ENCODE results near the gene DCTN2.

The DCTN2 gene

DNA sequence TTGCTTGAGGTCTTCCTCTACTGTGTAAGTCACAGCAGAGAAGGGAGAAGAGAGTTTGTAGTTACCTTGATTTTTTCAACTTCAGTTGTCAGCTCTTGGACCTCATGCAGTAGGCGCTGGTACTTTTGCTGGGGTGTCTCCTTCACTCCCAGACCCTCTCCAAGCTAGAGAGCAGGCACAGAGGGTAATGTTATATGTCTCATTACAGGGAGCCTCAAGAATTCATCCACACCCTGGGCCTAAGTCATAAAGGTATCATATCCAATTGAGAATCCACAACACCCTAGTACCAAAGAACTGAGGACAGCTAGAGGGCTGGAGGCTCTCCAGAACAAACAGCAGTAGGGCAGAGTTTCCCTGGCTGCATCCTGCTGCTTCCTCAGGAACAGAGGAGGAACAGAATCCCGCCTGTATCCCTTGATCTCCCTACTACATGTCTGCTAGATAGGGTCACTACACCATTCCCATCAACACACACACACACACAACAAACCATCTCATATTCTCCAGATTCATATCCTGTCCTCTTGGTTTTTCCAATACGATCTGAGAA is 11.9 kb downstream of the DCTN2 start:
- no peak overlapping the region for H3K4me3 ChIP-seq (ENCODE audit: low read depth, low read length)
- peaks cover 87% of the 10 kb centered on the region for H3K36me3 ChIP-seq (ENCODE audit: control insufficient read depth, insufficient read depth, low read length)

DNA sequence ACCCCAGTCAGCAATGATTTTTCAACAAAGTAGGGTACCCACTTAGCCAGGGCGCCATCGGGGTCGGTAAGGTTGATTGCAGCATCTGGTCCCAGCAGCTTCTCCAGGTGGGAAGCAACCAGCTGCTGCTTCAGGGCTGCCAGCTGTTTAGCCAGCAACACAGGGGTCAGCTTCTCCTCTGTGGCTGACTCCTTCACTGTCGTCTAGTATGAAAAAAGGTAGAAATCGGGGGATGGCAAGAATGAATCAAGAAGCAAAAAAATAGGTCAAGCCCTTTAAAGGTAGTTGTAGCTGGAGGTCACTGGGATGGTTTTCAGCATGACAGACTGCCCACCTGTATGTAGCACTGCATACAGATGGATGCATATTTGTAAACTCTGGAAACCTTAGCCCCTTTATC is 12.7 kb downstream of the DCTN2 start:
- no peak overlapping the region for H3K9ac ChIP-seq (ENCODE audit: low read length)
- no peak overlapping the region for H3K27ac ChIP-seq (ENCODE audit: low read depth, low read length)
- H3K27me3 ChIP-seq (ENCODE audit: control insufficient read depth, insufficient read depth, low read length), result no peaks in the 10 kb centered on the region
- no peaks in the 10 kb centered on the region; the same call in 1 of the 2 replicates for H3K4me1 ChIP-seq (ENCODE audit: control insufficient read depth, insufficient read depth, low read length)
- H3K9me3 ChIP-seq (ENCODE audit: control insufficient read depth, insufficient read depth, low read depth, low read length), result no peaks in the 10 kb centered on the region
- H3K4me3 ChIP-seq (ENCODE audit: low read depth, low read length), result no peak overlapping the region
- peaks cover 89% of the 10 kb centered on the region for H3K36me3 ChIP-seq (ENCODE audit: control insufficient read depth, insufficient read depth, low read length)

More for the DNA sequence above, 11.9 kb downstream of the DCTN2 start:
- Histone ChIP-seq H3K27ac (ENCODE audit: low read depth, low read length) (no peak overlapping the region), H3K9ac (ENCODE audit: low read length) (no peak overlapping the region), H3K4me1 (ENCODE audit: control insufficient read depth, insufficient read depth, low read length) (no peaks in the 10 kb centered on the region; the same call in 1 of the 2 replicates), H3K27me3 (ENCODE audit: control insufficient read depth, insufficient read depth, low read length) (no peaks in the 10 kb centered on the region), H3K9me3 (ENCODE audit: control insufficient read depth, insufficient read depth, low read depth, low read length) (no peaks in the 10 kb centered on the region)

DNA sequence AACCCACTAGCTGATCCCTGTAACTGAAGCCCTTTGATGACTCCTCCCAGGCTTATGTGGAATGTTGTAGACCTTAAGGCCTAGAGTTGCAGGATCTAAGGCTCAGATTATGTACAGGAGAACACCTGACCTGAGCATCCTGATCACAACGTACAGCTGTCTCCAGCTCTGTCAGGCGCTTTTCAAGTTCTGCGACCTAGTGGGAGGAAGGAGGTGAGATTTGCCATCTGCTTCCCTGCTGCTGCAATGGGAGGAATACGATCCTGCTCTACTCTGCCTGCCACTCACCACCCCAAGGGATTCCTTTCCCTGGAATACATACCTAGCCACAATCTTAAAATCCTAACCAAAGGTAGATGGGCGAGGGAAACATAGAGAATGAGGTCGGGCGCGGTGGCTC is 13.9 kb downstream of the DCTN2 start:
- no peaks in the 10 kb centered on the region for H3K27me3 ChIP-seq (ENCODE audit: control insufficient read depth, insufficient read depth, low read length)
- peaks cover 91% of the 10 kb centered on the region for H3K36me3 ChIP-seq (ENCODE audit: control insufficient read depth, insufficient read depth, low read length)
- no peak overlapping the region for H3K4me3 ChIP-seq (ENCODE audit: low read depth, low read length)

DNA sequence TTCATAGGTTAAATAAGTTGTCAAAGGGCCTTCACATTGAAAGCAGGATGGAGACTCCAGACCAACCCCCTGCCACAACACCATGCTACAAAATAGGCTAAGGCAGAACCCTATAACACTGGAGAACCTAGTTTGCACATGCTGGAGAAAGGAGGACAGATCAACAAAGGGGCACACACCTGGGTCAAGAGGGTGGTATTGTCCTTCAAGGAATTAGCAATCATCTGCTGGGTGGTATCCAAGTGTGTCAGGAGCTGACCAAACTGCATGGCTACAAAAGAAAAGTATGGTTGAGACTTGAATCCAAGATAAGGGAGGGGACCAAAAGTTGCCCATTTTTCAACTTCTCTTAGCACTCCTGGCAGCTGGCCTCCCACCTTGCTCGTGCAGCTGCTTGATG is 15.2 kb downstream of the DCTN2 start:
- Histone ChIP-seq H3K4me3 (ENCODE audit: low read depth, low read length) (no peak overlapping the region), H3K27ac (ENCODE audit: low read depth, low read length) (no peak overlapping the region), H3K27me3 (ENCODE audit: control insufficient read depth, insufficient read depth, low read length) (no peaks in the 10 kb centered on the region), H3K9me3 (ENCODE audit: control insufficient read depth, insufficient read depth, low read depth, low read length) (no peaks in the 10 kb centered on the region), H3K36me3 (ENCODE audit: control insufficient read depth, insufficient read depth, low read length) (peaks cover 91% of the 10 kb centered on the region), H3K4me1 (ENCODE audit: control insufficient read depth, insufficient read depth, low read length) (no peaks in the 10 kb centered on the region; the same call in 1 of the 2 replicates), H3K9ac (ENCODE audit: low read length) (no peak overlapping the region)

More for the DNA sequence above, 13.9 kb downstream of the DCTN2 start:
- Histone ChIP-seq H3K9ac (ENCODE audit: low read length) (no peak overlapping the region), H3K4me1 (ENCODE audit: control insufficient read depth, insufficient read depth, low read length) (no peaks in the 10 kb centered on the region; the same call in 1 of the 2 replicates), H3K9me3 (ENCODE audit: control insufficient read depth, insufficient read depth, low read depth, low read length) (no peaks in the 10 kb centered on the region), H3K27ac (ENCODE audit: low read depth, low read length) (no peak overlapping the region)

GRCh38 chr12:57530396-57531142 is 16.4 kb downstream of the DCTN2 start:
- H3K4me3 ChIP-seq (ENCODE audit: low read depth, low read length), result no peak overlapping the region
- no peaks in the 10 kb centered on the region for H3K9me3 ChIP-seq (ENCODE audit: control insufficient read depth, insufficient read depth, low read depth, low read length)
- H3K27me3 ChIP-seq (ENCODE audit: control insufficient read depth, insufficient read depth, low read length), result no peaks in the 10 kb centered on the region
- H3K27ac ChIP-seq (ENCODE audit: low read depth, low read length), result no peak overlapping the region
- H3K36me3 ChIP-seq (ENCODE audit: control insufficient read depth, insufficient read depth, low read length), result peaks cover 88% of the 10 kb centered on the region
- no peak overlapping the region for H3K9ac ChIP-seq (ENCODE audit: low read length)
- H3K4me1 ChIP-seq (ENCODE audit: control insufficient read depth, insufficient read depth, low read length), result no peaks in the 10 kb centered on the region

- peaks cover 83% of the 10 kb centered on the region for H3K36me3 ChIP-seq (ENCODE audit: control insufficient read depth, insufficient read depth, low read length)
Observed at GRCh38 chr12:57529831-57530230, 17.2 kb downstream of the DCTN2 start.

GRCh38 chr12:57528831-57529555 is 18.0 kb downstream of the DCTN2 start:
- Histone ChIP-seq H3K4me1 (ENCODE audit: control insufficient read depth, insufficient read depth, low read length) (peaks cover 3% of the 10 kb centered on the region), H3K4me3 (ENCODE audit: low read depth, low read length) (no peak overlapping the region), H3K36me3 (ENCODE audit: control insufficient read depth, insufficient read depth, low read length) (peaks cover 83% of the 10 kb centered on the region), H3K9ac (ENCODE audit: low read length) (no peak overlapping the region), H3K9me3 (ENCODE audit: control insufficient read depth, insufficient read depth, low read depth, low read length) (no peaks in the 10 kb centered on the region), H3K27me3 (ENCODE audit: control insufficient read depth, insufficient read depth, low read length) (no peaks in the 10 kb centered on the region), H3K27ac (ENCODE audit: low read depth, low read length) (no peak overlapping the region)

More at GRCh38 chr12:57529831-57530230, 17.2 kb downstream of the DCTN2 start:
- Histone ChIP-seq H3K4me1 (ENCODE audit: control insufficient read depth, insufficient read depth, low read length) (no peaks in the 10 kb centered on the region), H3K4me3 (ENCODE audit: low read depth, low read length) (no peak overlapping the region), H3K9me3 (ENCODE audit: control insufficient read depth, insufficient read depth, low read depth, low read length) (no peaks in the 10 kb centered on the region), H3K27me3 (ENCODE audit: control insufficient read depth, insufficient read depth, low read length) (no peaks in the 10 kb centered on the region), H3K27ac (ENCODE audit: low read depth, low read length) (no peak overlapping the region), H3K9ac (ENCODE audit: low read length) (no peak overlapping the region)

DNA sequence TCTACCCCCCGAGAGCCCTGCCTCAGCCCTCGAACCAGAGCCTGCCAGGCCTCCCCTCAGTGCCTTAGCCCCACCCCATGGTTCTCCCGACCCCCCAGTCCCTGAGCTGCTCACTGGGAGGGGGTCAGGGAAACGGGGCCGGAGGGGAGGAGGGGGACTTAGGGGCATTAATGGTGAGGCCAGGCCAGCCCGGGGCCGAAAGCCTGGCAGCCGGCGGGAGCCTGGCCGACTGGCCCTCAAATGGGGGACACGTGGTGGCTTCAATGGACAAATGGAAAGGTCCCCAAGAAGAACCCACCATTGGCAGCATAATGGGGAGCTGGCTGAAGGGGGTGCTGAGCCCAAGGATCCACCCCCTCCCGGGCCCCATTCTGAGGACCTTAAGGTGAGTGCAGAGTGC is 18.8 kb downstream of the DCTN2 start:
- Histone ChIP-seq H3K9me3 (ENCODE audit: control insufficient read depth, insufficient read depth, low read depth, low read length) (no peaks in the 10 kb centered on the region), H3K27ac (ENCODE audit: low read depth, low read length) (no peak overlapping the region), H3K9ac (ENCODE audit: low read length) (no peak overlapping the region), H3K27me3 (ENCODE audit: control insufficient read depth, insufficient read depth, low read length) (no peaks in the 10 kb centered on the region), H3K36me3 (ENCODE audit: control insufficient read depth, insufficient read depth, low read length) (peaks cover 76% of the 10 kb centered on the region), H3K4me3 (ENCODE audit: low read depth, low read length) (no peak overlapping the region), H3K4me1 (ENCODE audit: control insufficient read depth, insufficient read depth, low read length) (peaks cover 9% of the 10 kb centered on the region)

- H3K27me3 ChIP-seq (ENCODE audit: control insufficient read depth, insufficient read depth, low read length), result no peaks in the 10 kb centered on the region
- no peaks in the 10 kb centered on the region for H3K9me3 ChIP-seq (ENCODE audit: control insufficient read depth, insufficient read depth, low read depth, low read length)
- no peak overlapping the region for H3K27ac ChIP-seq (ENCODE audit: low read depth, low read length)
- H3K4me1 ChIP-seq (ENCODE audit: control insufficient read depth, insufficient read depth, low read length), result peaks cover 9% of the 10 kb centered on the region
- H3K4me3 ChIP-seq (ENCODE audit: low read depth, low read length), result no peak overlapping the region
- no peak overlapping the region for H3K9ac ChIP-seq (ENCODE audit: low read length)
- H3K36me3 ChIP-seq (ENCODE audit: control insufficient read depth, insufficient read depth, low read length), result peaks cover 67% of the 10 kb centered on the region
Observed at GRCh38 chr12:57527184-57527583, 19.8 kb downstream of the DCTN2 start.

- Histone ChIP-seq H3K9ac (ENCODE audit: low read length) (no peak overlapping the region), H3K4me3 (ENCODE audit: low read depth, low read length) (no peak overlapping the region), H3K27ac (ENCODE audit: low read depth, low read length) (no peak overlapping the region), H3K36me3 (ENCODE audit: control insufficient read depth, insufficient read depth, low read length) (peaks cover 61% of the 10 kb centered on the region), H3K4me1 (ENCODE audit: control insufficient read depth, insufficient read depth, low read length) (peaks cover 12% of the 10 kb centered on the region), H3K27me3 (ENCODE audit: control insufficient read depth, insufficient read depth, low read length) (no peaks in the 10 kb centered on the region), H3K9me3 (ENCODE audit: control insufficient read depth, insufficient read depth, low read depth, low read length) (no peaks in the 10 kb centered on the region)
Observed at GRCh38 chr12:57526477-57527126, 20.4 kb downstream of the DCTN2 start.
